Measurements from ENCODE around the gene KLHL40. TPM values are rescaled to one million over a fixed set of nuclear protein-coding genes. Genes with fewer than 3 reads are reported as not detected.

KLHL40 gene
- total and polyA plus RNA-seq, 2 donors (not counting 3 experiments of a cell fraction or from before 2014, with no cell fraction given): not detected

- Histone ChIP-seq H3K4me1 (ENCODE audit: control insufficient read depth, extremely low read depth, insufficient read depth, low read length) (peaks cover 25% of the 10 kb centered on the region), H3K27me3 (ENCODE audit: control insufficient read depth in 2 of 2, insufficient read depth in 2 of 2, low read length in 2 of 2) (no peaks in the 10 kb centered on the region), H3K4me2 (ENCODE audit: insufficient read depth, low read length) (no peak overlapping the region), H3K9ac (replicated peaks; ENCODE audit: extremely low read depth, insufficient read depth, low read length) (no peak overlapping the region), H3K9me1 (replicated peaks; ENCODE audit: control insufficient read depth, extremely low read depth, insufficient read depth, low read length) (no peaks in the 10 kb centered on the region), H3K9me3 (replicated peaks; ENCODE audit: control insufficient read depth, insufficient read depth, low read length) (no peaks in the 10 kb centered on the region), H3K79me2 (ENCODE audit: control insufficient read depth, insufficient read depth, low read length) (peaks cover 25% of the 10 kb centered on the region), H3K36me3 (ENCODE audit: control insufficient read depth in 2 of 2, extremely low read depth in 1 of 2, insufficient read depth in 2 of 2, low read length in 2 of 2) (peaks cover 0 to 8% of the 10 kb centered on the region in 2 experiments), H3K27ac (ENCODE audit: insufficient read depth, low read depth, low read length) (no peak overlapping the region), H4K20me1 (replicated peaks; ENCODE audit: control insufficient read depth, extremely low read depth, insufficient read depth, low read length) (no peaks in the 10 kb centered on the region), H3K4me3 (replicated peaks in 1 of 3; ENCODE audit: insufficient read depth in 1 of 3, low read depth in 1 of 3, low read length in 3 of 3) (no peak overlapping the region), H2AFZ (ENCODE audit: low read depth, low read length) (no peak overlapping the region)
- FAIRE-seq (no peak), DNase-seq (ENCODE audit: low read depth, low spot score) (no peak)
- TF ChIP-seq MYC (IDR thresholded peaks at IDR 0.05; ENCODE audit: low read depth, low read length) (no peak), FOS (IDR thresholded peaks at IDR 0.05; ENCODE audit: borderline replicate concordance, insufficient read depth, low read length) (no peak), MAX (IDR thresholded peaks at IDR 0.05; ENCODE audit: insufficient read depth, insufficient read length) (no peak), POLR2A (IDR thresholded peaks at IDR 0.05; ENCODE audit: low read depth, low read length) (no peak), POLR2AphosphoS5 (IDR thresholded peaks at IDR 0.05; ENCODE audit: insufficient read depth, low read depth, low read length) (no peak), CTCF (IDR thresholded peaks at IDR 0.05; ENCODE audit: extremely low read depth in 1 of 2, insufficient read depth in 1 of 2, low read depth in 1 of 2, low read length in 2 of 2) (no peak)
- intact Hi-C loops (cut with micrococcal nuclease) (no loop called here), dilution Hi-C loops (cut with MboI; ENCODE audit: extremely low pct_ligation_motif_present, low sequenced_read_pairs) (no loop called here)
- POLR2A ChIA-PET: no interaction called here
- no TSS peak for BruUV-seq (replicated peaks)
- CTCF ChIA-PET: interaction anchor here (1.0 kb wide), 1 partner anchor 12 kb away, joined by 4 read pairs; no protein-coding TSS in a partner anchor
These were observed 27.7 kb upstream of the KLHL40 start for GRCh38 chr3:42657675-42658074.
